ENCODE data around the gene OVCA2. TPM values are rescaled to one million over a fixed set of nuclear protein-coding genes. Genes with fewer than 3 reads are reported as not detected.

The OVCA2 gene
- total RNA-seq, 1 donor from 2014 or later, result 69.0 TPM

DNA sequence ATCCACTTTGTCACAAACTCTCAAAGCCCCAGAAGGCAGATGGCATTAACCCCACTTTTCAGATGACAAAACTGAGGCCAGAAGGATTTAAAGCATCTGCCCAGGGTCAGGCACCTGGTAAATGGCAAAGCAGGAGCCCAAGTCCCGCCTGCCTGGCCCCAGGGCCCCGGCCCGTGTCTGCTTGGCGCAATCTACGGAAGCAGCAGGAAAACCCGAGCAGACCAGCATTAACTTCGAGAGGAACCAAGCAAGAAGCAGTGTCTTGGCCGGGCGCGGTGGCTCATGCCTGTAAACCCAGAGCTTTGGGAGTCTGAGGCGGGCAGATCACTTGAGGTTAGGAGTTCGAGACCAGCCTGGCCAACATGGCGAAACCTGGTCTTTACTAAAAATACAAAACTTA is 38.3 kb upstream of the OVCA2 start:
- FAIRE-seq (no peak), DNase-seq (ENCODE audit: low read depth) (no peak)
- Histone ChIP-seq H3K27me3 (ENCODE audit: control insufficient read depth, insufficient read depth, low read length) (peaks cover 1% of the 10 kb centered on the region), H3K36me3 (ENCODE audit: control insufficient read depth, insufficient read depth, low read length) (no peaks in the 10 kb centered on the region), H3K4me3 (ENCODE audit: low read depth, low read length) (no peak overlapping the region)
- TF ChIP-seq, protein P1, sequence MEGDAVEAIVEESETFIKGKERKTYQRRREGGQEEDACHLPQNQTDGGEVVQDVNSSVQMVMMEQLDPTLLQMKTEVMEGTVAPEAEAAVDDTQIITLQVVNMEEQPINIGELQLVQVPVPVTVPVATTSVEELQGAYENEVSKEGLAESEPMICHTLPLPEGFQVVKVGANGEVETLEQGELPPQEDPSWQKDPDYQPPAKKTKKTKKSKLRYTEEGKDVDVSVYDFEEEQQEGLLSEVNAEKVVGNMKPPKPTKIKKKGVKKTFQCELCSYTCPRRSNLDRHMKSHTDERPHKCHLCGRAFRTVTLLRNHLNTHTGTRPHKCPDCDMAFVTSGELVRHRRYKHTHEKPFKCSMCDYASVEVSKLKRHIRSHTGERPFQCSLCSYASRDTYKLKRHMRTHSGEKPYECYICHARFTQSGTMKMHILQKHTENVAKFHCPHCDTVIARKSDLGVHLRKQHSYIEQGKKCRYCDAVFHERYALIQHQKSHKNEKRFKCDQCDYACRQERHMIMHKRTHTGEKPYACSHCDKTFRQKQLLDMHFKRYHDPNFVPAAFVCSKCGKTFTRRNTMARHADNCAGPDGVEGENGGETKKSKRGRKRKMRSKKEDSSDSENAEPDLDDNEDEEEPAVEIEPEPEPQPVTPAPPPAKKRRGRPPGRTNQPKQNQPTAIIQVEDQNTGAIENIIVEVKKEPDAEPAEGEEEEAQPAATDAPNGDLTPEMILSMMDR (IDR thresholded peaks at IDR 0.05; ENCODE audit: insufficient read depth, low read length, severe bottlenecking), result no peak

DNA sequence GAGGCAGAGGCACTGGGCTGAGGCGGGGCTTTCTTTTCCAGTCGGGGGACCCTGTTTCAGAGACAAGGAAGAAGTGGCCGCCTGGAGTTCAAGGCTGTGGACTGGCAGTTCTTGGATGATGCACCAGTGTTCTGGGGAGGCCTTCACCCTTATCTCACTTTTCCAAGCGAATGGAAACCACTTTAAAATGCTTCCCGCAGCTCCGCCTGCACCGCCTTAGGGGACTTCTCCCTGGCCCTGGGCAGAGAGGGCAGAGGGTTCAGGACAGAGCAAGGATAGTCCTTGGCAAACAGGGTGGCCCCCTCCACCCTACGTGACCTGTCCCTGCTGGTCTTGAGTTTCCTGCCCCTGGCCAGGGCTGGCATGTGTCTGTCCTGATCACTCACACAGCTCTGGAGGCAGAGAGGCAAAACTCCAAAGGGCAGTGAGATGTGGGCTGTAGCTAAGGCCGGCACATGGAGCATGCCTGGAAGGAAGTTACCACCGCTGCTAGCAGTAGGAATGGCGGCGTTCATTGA is 37.3 kb upstream of the OVCA2 start:
- Histone ChIP-seq H3K4me3 (ENCODE audit: low read depth, low read length) (no peak overlapping the region), H3K27me3 (ENCODE audit: control insufficient read depth, insufficient read depth, low read length) (peaks cover 1% of the 10 kb centered on the region), H3K36me3 (ENCODE audit: control insufficient read depth, insufficient read depth, low read length) (no peaks in the 10 kb centered on the region)
- TF ChIP-seq, protein P1 (IDR thresholded peaks at IDR 0.05; ENCODE audit: insufficient read depth, low read length, severe bottlenecking), result no peak
- no peak for FAIRE-seq
- no peak for DNase-seq (ENCODE audit: low read depth)

DNA sequence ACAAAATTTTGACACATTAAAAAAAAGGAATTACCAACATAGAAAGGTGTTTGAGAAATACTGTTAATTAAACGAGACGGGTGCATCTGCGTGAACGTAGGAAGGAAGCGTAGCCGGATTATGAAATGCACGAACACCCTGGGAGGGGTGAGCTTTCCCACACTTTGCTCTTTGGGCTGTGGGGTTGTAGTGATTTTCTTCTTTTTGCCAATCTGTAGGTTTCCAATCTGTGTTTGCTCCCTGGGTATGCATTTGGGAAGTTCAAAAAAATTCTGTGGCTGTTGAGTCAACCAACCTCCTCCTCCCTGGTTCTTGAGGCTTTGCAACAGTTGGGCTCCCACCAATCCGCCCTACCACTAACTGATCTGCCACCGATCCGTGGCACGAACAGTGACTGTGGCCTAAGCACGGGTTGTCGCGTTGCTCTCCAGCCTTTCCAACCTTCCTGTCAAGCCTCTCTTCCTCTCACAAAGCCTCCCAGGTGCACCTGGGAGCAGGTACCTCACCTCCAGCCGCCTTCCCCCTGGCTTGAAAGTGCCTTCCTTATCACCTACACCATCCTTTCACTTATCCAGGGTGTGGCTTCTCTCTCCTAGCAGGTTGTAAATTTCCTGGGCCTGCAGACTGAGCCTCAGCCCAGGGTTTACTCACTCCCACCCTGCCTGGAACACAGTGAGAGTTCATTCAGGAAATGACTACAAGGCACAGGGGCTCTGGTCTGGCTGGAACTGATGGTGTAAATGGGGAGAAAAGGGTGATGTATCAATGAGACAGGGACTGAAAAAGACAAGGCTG is 33.3 kb upstream of the OVCA2 start:
- Histone ChIP-seq H3K27me3 (ENCODE audit: control insufficient read depth, insufficient read depth, low read length) (peaks cover 1% of the 10 kb centered on the region), H3K4me3 (ENCODE audit: low read depth, low read length) (no peak overlapping the region), H3K36me3 (ENCODE audit: control insufficient read depth, insufficient read depth, low read length) (no peaks in the 10 kb centered on the region)
- FAIRE-seq (peak; percentile 18), DNase-seq (ENCODE audit: low read depth) (no peak)
- TF ChIP-seq, protein P1 (IDR thresholded peaks at IDR 0.05; ENCODE audit: insufficient read depth, low read length, severe bottlenecking), result no peak

DNA sequence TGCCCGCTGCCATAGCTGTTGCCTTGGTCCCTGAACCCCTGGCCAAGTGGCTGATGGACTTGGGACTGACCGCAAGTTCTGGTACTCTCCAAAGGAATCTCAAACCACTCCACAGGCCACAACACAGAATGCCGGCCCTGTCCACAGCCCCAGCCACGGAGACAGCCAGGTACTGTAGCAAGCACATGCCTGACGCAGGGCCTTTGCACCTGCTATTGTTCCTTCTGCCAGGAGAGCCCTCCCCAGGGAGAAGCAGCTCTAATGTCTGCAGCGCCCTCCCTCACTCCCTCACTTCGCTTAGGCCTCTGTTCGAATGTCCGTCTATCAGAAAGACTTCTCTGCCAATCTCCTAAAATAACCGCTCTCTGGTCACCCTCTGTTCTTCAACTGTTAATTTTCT is 32.1 kb upstream of the OVCA2 start:
- Histone ChIP-seq H3K27me3 (ENCODE audit: control insufficient read depth, insufficient read depth, low read length) (peaks cover 1% of the 10 kb centered on the region), H3K4me3 (ENCODE audit: low read depth, low read length) (no peak overlapping the region), H3K36me3 (ENCODE audit: control insufficient read depth, insufficient read depth, low read length) (no peaks in the 10 kb centered on the region)
- FAIRE-seq (no peak), DNase-seq (ENCODE audit: low read depth) (no peak)
- TF ChIP-seq, protein P1 (IDR thresholded peaks at IDR 0.05; ENCODE audit: insufficient read depth, low read length, severe bottlenecking), result no peak

DNA sequence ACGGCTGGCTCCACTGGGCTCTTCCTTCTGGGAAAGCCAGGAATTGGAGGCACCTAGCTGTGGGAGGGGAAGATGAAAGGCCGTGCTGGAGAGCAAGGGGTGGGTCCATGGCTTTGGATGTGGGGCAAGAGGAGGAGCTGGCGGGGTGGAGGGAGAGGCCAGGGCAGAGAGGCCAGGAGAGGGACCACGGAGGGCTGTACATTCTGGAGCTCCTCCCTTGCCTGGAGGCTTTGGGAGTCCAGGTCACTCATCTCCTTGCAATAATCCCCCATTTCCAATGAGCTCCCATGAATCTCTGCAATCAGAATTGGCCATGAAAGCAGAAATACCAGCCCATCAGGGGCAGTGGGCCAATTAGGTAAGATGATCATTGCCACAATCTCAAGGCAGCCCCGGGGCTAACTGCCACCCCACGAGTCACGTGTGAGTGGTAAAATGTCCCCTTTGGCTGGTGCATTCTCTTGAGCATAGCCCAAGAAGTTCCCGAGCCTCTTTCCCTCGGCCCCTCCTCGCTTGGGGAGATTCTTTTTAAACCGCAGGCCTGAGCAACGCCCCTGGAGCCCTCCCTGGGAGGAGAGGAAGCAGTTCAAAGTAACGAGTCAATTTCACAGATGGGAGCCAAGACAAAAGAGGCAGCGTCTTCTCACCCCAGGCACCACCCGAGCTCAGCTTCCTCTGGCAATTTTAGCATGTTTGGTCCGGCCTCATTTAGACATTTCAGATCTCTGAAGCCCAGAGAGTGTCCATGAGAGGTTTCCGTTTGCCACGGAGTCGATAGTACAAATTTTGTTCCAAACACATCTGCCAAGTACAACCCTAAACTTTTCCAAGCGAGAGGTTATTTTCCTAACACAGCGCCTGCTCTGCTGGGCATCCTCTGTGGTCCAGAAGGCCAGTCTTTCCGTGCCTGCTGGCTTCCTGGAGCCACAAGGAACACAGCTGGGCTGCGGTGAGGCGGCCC is 30.1 kb upstream of the OVCA2 start:
- Histone ChIP-seq H3K27me3 (ENCODE audit: control insufficient read depth, insufficient read depth, low read length) (peaks cover 1% of the 10 kb centered on the region), H3K4me3 (ENCODE audit: low read depth, low read length) (no peak overlapping the region), H3K36me3 (ENCODE audit: control insufficient read depth, insufficient read depth, low read length) (no peaks in the 10 kb centered on the region)
- TF ChIP-seq, protein P1 (IDR thresholded peaks at IDR 0.05; ENCODE audit: insufficient read depth, low read length, severe bottlenecking), result no peak
- FAIRE-seq, result no peak
- DNase-seq (ENCODE audit: low read depth), result peak; percentile 46

Data from bronchial epithelial cell (primary cell).